ENCODE measurements around the gene DOK1. TPM values are rescaled to one million over a fixed set of nuclear protein-coding genes. Genes with fewer than 3 reads are reported as not detected.

Gene DOK1
- total RNA-seq, 1 experiment from 2014 or later: 21.9 TPM

DNA sequence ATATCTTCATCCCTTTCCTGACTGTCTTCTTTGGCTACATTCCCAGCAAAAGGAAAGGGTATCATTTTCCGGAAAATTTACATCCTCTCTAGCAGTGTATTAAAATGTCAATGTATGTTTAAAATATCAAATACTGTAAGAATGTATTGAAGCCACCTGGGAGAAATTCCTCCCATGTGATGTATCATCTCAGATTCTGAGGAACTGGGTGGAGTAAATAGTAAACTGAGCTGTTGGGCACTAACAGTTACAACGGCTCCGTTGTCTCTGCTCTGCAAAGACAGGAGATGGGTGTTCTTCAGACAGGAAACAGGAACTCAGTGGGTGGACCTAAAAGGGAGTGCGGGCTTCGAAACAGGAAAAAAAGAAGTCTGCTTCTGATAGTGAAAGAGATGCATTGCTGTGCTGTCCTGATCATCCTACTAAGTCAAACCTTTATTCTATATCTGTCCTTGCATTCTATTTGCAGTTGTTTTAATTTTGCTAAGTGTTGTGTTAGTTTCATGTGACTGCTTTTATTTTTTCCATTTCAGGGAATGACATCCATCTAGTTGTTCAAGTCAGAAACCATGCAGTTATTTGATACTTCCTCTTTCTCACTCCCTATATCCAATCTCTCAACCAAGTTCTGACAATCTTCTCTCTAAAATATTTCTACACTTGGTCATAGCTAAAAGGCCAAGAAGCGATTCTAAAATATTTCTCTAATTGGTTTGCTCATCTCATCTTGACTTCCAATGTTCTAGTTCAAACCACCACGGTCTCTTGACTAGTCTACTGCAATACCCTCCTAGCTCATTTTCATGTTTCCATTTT is 19.4 kb downstream of the DOK1 start:
- Histone ChIP-seq H3K9me3 (no peaks in the 10 kb centered on the region), H3K4me3 (no peak overlapping the region), H3K27me3 (no peaks in the 10 kb centered on the region), H3K36me3 (no peaks in the 10 kb centered on the region)
- DNase-seq: peak; percentile 62

DNA sequence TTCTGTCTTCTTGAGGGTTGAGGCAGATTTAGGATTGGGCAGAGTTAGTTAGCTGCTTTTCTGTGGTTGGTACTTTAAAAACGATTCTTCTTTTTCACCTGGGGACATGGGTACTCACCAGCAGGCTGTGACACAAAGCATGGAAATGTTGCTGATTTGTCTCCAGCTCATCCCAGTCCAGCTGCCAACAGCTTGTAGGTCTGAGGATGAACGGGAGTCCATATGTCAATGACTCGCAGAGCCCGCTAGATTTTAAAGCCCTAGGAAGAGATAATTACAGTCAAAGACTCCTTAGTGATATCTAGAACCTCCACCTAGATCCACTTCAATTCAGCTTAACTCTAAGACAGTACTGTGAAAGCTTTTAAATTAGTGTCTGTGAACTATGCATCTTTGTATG is 20.8 kb downstream of the DOK1 start:
- Histone ChIP-seq H3K9me3 (no peaks in the 10 kb centered on the region), H3K4me3 (no peak overlapping the region), H3K27me3 (no peaks in the 10 kb centered on the region), H3K36me3 (no peaks in the 10 kb centered on the region)
- peak; percentile 47 for DNase-seq

DNA sequence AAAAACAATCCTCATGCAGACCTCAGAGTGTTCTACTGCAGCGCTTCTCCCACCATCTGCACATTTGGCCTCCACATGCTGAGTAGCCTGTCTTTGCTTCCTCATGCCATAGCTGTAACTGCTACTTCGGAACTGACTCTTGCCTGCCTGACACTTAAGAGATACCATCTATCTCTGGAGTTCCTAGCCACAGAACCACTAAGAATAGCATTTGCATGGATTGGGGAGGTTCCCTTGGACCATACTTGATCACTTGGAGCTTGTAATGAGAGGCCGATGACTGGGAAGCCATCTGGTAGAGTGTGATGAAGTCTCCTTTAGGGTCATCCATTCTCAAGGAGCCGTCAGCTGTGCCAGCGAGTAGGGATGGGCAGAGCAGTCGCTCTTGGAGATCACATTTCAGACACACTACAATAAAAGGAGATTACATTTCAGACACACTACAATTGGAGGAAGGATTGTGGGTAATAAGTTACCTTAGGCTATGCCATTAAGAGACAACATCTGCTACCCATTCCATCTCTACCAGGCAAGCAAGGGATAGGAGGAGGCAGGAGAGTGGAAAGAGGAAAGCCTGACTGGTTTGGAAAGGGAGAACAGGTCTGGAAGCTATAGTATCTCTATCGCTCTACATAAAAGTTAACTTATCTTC is 21.8 kb downstream of the DOK1 start:
- peak; percentile 54 for DNase-seq
- H3K36me3 ChIP-seq: no peaks in the 10 kb centered on the region
- H3K4me3 ChIP-seq: no peak overlapping the region
- H3K27me3 ChIP-seq: no peaks in the 10 kb centered on the region
- no peaks in the 10 kb centered on the region for H3K9me3 ChIP-seq

DNA sequence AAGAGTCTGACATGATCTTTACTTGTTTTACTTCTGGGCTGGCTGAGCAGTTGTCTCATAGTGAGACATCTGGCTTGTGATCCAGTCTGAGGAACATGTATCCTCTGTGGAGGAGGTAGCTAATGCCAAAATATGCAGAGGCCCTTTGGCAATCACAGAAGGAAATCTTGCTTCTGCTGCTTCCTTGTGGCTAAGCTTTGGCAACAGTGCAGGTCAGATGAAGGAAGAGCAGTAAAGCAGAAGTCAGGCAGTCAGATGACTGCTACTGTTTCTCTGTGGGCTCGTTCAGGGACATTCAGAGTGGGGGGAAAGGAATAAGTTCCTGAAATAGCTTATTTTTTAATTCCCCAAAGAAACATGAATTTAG is 22.3 kb downstream of the DOK1 start:
- DNase-seq: peak; percentile 89
- no peak overlapping the region for H3K4me3 ChIP-seq
- H3K27me3 ChIP-seq: no peaks in the 10 kb centered on the region
- no peaks in the 10 kb centered on the region for H3K36me3 ChIP-seq
- H3K9me3 ChIP-seq: no peaks in the 10 kb centered on the region

DNA sequence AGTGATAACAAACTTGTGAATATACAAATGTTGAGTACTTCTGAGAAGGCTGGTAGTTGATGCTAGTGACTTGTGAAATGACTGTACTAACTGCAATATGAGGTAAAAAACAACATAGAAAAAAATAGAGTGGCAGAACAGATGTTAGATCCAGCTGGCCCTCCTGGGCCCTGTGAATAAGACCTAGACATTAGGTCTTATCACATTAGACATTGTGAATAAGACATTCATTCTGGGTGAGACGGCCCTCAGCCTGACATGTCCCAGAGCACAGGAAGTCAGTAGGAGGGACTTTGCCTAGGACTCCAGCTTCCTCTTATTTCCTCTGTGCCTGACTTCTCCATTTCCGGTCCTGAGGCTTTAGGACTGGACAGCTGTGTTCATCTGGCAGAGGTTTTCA is 22.9 kb downstream of the DOK1 start:
- DNase-seq: peak; percentile 58
- H3K9me3 ChIP-seq: no peaks in the 10 kb centered on the region
- no peaks in the 10 kb centered on the region for H3K27me3 ChIP-seq

DNA sequence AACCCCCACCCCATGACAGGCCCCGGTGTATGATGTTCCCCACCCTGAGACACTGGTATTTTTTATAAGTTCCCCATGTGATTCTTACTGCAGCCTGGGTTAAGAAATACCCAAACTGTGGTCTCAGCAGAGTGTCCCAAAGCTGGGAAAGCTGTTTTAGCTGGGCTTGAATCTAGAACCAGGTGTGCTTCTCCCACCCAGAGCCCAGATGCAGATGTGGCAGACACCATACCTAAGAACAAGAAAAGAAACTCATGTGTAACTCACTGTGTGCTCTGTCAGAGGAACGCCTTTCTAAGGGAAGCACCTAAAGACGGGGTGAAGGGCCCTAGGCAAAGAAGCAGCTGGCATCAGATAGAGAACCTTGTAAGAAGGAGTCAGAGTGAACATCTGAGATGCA is 23.9 kb downstream of the DOK1 start:
- Histone ChIP-seq H3K4me3 (no peak overlapping the region), H3K27me3 (no peaks in the 10 kb centered on the region), H3K36me3 (no peaks in the 10 kb centered on the region), H3K9me3 (no peaks in the 10 kb centered on the region)
- DNase-seq: no peak

More for the DNA sequence above, 22.9 kb downstream of the DOK1 start:
- Histone ChIP-seq H3K36me3 (no peaks in the 10 kb centered on the region), H3K4me3 (no peak overlapping the region)

DNA sequence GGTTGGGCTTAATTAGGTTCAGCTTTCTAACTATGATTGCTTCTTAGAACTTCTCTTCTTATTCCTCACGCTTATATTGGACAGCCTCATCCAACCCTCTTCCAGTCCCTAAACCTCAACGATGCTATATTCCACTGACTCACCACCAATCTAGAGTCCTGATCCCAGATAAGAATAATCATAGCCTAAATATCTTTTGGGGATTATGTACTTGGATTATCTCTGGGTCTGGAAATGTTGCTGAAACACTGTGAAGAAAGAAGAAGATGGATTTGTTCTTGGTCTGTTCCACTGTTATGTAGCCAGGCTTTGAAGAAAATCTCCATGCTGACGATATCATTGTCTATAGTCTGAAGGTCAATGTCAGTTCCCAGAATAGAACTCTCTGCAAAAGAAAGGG is 26.9 kb downstream of the DOK1 start:
- no peaks in the 10 kb centered on the region for H3K9me3 ChIP-seq
- no peak overlapping the region for H3K4me3 ChIP-seq
- H3K36me3 ChIP-seq: no peaks in the 10 kb centered on the region
- no peaks in the 10 kb centered on the region for H3K27me3 ChIP-seq
- DNase-seq: no peak

DNA sequence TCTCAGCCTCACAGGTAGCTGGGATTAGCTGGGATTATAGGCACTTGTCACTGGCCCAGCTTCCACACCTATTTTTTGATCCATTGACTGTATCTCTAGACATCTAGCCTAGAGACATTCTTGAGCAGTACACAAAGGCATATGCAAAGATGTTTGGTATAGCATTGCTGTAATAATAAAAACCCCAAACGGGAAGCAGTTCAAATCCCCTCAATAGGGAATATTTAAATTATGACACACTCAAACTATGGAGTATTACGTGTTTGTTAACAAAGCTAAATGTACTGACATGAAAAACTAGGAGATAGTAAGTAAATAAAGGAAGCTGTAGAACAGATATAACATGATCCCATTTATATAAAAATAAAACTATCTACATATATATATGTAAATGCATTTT is 27.7 kb downstream of the DOK1 start:
- no peak for DNase-seq
- no peaks in the 10 kb centered on the region for H3K9me3 ChIP-seq
- H3K27me3 ChIP-seq: no peaks in the 10 kb centered on the region
- H3K36me3 ChIP-seq: no peaks in the 10 kb centered on the region
- no peak overlapping the region for H3K4me3 ChIP-seq

DNA sequence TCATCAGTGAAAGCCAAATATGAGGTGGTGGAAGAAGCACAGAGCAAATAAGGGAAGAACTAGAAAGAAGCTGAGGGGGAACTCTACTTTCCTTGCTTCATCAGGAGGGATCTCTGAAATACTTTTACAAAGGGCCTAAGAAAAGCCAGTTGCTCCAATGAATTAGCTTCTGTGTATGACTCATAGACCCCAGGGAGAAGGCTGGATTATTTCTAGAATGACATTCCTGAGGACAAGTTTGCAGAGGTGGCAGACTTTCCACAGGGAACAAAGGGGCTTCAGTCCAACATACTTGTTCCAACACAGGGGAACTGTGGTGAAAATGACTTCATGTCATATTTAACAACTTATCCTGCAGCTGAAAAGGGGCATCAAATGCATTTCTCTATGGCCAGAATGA is 29.0 kb downstream of the DOK1 start:
- H3K27me3 ChIP-seq: no peaks in the 10 kb centered on the region
- no peaks in the 10 kb centered on the region for H3K9me3 ChIP-seq
- DNase-seq: no peak
- H3K36me3 ChIP-seq: no peaks in the 10 kb centered on the region
- no peak overlapping the region for H3K4me3 ChIP-seq

DNA sequence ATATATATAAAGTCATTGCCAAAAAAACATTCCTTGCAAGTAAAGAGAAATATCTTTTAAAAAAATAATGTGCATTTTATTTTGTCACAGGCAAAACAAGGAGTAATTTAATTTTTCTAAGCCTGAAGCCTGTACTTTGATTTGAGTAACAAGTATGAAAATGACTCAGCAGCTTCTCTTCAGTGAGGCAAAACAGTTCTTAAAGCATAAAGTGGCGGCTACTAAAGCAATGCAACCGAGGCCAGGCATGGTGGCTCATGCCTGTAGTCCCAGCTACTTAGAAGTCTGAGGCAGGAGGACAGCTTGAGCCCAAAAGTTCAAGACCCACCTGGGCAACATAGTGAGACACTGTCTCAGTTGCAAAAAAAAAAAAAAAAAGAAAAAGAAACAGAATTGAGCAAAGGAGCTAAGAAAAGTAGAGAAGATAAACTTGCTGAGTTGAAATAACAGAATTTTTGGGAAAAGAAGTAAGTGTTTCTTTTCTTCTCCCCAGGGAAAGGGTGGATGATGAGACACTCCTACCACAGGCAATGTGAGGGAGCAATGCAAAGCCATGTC is 29.6 kb downstream of the DOK1 start:
- Histone ChIP-seq H3K4me3 (no peak overlapping the region), H3K27me3 (no peaks in the 10 kb centered on the region), H3K36me3 (no peaks in the 10 kb centered on the region), H3K9me3 (no peaks in the 10 kb centered on the region)
- DNase-seq: no peak

DNA sequence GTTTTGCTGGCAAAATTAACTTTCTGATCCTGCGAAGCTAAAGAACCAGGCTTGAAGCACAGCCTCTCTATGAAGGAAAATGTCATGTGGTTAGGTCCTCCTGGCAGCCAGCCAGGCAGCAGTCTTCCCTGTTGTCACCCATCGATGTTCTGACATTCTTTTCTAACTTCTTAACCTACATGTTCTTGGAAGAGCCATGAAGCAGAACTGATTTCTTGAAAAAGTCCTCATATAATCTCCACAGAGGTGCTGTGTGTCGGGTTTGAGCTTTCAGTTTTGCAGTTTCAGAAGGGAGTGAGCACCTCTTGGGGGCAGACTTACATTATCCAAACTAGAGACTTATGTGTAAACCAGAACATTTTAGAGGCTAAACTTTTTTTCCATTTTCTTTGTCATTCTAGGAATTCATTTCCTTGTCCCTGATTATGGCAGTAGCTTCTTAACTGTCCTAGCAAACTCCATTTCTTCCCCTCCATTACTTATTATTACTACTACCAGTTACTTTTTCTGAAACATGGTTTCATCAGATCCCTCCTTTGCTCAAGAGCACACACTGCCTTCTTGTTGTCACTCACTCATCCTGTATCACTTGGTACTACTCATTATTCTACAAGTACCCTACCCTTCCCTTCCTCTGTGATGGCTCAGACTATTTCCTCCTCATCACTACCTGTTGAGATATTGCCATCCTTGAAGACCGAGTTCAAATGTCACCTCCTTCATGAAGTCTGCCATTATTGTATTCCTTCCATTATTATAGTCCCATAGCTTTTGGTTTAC is 31.1 kb downstream of the DOK1 start:
- no peaks in the 10 kb centered on the region for H3K27me3 ChIP-seq
- no peak for DNase-seq
- H3K4me3 ChIP-seq: no peak overlapping the region
- H3K9me3 ChIP-seq: no peaks in the 10 kb centered on the region
- H3K36me3 ChIP-seq: no peaks in the 10 kb centered on the region

DNA sequence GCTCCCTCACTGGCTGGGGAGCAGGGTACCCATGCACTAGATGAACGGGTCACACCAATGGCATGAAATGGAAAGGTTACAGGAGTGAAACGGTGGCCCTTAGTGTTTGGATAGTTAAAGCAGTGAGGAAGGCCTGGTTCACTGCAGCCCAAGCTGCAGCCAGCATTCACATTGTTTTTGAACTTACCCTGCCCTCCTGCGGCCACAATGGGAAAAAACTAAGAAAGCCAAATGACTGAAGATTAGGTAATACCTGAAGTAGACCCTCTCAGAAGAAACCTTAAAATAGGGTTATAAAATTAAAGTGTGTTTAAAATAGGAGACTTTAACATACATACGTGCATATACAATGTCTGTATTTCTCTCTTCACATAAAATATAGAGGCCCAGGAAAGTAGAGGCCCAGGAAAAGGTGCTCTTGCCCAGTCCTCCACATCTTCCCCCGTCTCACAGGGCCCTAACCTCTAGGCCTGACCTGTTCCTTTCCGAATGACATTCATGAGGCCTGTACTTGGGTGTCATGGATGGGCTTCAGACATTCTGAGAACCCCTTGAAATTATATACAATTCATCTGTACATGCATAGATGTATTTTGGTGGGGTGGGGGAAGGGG is 33.3 kb downstream of the DOK1 start:
- no peak overlapping the region for H3K4me3 ChIP-seq
- H3K36me3 ChIP-seq: no peaks in the 10 kb centered on the region
- no peaks in the 10 kb centered on the region for H3K27me3 ChIP-seq
- DNase-seq: peak; percentile 57
- no peaks in the 10 kb centered on the region for H3K9me3 ChIP-seq

DNA sequence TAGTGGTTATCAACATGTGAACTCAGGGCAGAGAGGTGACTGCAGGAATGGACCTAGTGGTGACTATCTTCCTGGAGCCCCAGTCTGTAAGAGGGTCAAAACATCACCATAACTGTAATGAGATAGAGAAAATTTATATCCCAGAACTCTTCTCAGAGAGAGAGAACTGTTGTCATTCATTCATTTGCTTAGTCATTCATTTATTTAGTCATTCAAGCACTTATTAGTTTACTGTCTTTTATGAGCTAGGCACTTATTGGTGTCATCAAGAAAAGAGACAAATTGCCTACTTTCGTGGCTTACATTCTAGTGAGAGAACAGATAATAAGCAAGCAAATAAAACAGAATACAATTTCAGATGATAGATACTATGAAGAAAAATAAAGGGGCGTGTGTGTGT is 34.1 kb downstream of the DOK1 start:
- H3K9me3 ChIP-seq: no peaks in the 10 kb centered on the region
- no peaks in the 10 kb centered on the region for H3K36me3 ChIP-seq
- DNase-seq: no peak
- no peaks in the 10 kb centered on the region for H3K27me3 ChIP-seq
- H3K4me3 ChIP-seq: no peak overlapping the region

DNA sequence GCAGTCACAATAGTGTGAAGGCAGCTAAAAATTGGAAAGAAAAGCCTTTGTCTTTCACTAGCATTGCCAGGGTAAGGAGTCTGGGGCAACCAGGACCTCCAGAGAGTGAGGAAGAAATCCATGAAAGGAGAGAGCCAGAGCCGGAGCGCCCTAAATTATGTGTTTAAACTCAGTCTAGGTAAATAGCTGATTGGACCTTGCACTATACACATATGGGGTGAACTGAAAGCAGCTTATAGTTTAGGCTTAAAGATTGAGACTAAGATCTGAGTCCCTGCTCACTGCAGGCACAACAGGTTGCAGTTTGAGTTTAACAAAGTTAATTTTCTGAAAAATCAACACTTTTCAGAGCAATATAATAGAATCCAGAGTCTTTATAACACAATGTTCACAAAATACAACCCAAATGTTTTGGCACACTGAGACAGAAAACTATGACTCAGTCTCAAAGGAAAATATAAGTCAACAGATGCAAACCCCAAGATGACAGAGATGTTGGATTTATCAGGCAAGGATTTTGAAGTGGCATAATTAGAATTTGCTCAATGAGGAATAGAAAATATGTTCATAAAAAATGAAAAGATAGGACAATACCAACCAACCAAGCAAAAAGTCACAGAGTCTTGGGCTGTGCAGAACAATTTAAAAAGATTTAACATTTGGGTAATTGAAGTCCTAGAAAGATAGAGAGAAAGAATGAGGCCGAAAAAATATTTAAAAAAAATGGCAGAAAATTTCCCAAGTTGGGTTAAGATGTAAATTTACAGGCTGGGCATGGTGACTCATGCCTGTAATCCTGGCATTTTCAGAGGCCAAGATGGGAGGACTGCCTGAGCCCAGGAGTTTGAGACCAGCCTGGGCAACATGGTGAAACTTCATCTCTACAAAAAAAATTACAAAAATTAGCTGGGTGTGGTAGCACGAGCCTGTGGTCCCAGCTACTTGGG is 39.6 kb downstream of the DOK1 start:
- H3K9me3 ChIP-seq: no peaks in the 10 kb centered on the region
- H3K4me3 ChIP-seq: no peak overlapping the region
- no peaks in the 10 kb centered on the region for H3K36me3 ChIP-seq
- no peaks in the 10 kb centered on the region for H3K27me3 ChIP-seq
- DNase-seq: peak; percentile 5

DNA sequence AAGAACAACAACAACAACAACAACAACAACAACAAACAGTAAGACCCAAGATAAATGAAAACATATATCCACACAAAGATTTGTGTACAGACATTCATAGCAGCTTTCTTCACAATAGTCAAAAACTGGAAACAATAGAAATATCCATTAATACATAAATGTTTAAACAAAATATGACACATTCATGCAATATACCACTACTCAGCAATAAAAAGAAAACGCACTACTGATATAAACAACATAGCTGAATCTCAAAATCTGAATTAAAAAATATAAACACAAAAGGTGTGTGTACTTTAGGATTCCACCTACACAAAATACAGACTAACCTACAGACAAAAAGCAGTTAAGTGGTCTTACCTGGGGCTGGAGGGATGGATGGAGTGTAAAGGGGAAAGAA is 42.1 kb downstream of the DOK1 start:
- no peak for DNase-seq
- no peaks in the 10 kb centered on the region for H3K36me3 ChIP-seq
- H3K9me3 ChIP-seq: no peaks in the 10 kb centered on the region
- H3K27me3 ChIP-seq: peaks cover 8% of the 10 kb centered on the region
- H3K4me3 ChIP-seq: no peak overlapping the region

DNA sequence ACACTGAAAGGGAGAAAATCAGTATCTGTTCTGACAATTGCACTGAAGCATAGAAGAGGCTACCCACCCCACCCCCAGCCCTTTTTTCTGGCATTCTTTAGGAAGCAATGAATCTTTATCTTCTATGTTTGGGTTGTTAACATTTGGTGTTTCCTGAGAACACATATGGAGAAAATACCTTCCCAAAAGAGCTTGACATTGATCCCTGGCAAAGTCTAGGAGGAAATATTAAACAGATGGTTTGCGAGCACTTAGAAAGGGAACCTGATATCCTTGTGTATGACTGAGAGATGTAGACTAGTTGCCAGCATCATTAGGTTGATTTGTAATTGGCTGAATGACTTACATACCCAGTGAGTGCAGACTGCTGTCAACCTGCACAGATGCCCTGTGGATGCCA is 42.9 kb downstream of the DOK1 start:
- DNase-seq: no peak
- no peaks in the 10 kb centered on the region for H3K9me3 ChIP-seq

More for the DNA sequence above, 42.9 kb downstream of the DOK1 start:
- H3K27me3 ChIP-seq: peaks cover 10% of the 10 kb centered on the region
- no peaks in the 10 kb centered on the region for H3K36me3 ChIP-seq
- H3K4me3 ChIP-seq: no peak overlapping the region
